WTC11 (cell line): ENCODE results near the gene DHRSX. TPM values are rescaled to one million over a fixed set of nuclear protein-coding genes. Genes with fewer than 3 reads are reported as not detected.
A peak's percentile ranks its signal among the peaks of the same experiment; 100 is the strongest.

Experiments used
- ATAC-seq: fragments of 200-7000 bp; cut with Tn5 transposase; 2 replicates; pipeline ENCODE4 v1.10.0; 2021; ENCODE audit warnings: mild to moderate bottlenecking, moderate library complexity
- CTCF ChIA-PET: fragments of 300-600 bp; sonication (Branson Sonifier 250); formaldehyde crosslinking; loops from one replicate; lab custom pipeline; 2021; ENCODE audit warnings: antibody characterized with exemption; lab: Charles Lee
- POLR2A ChIA-PET: fragments of 350-600 bp; sonication (Branson Sonifier 250); formaldehyde crosslinking; loops from one replicate; lab custom pipeline; 2021; ENCODE audit warnings: antibody characterized with exemption; lab: Charles Lee
- DNase-seq: peaks from one replicate; pipeline ENCODE4 v3.0.0; 2021; ENCODE audit warnings: low spot score
- H3K27ac Mint-ChIP-seq: 2 replicates; pipeline ENCODE4 v1.8.0; 2021; ENCODE audit warnings: mixed read lengths
- H3K27me3 Mint-ChIP-seq: 2 replicates; pipeline ENCODE4 v1.8.0; 2021; ENCODE audit warnings: low read depth, mild to moderate bottlenecking, moderate library complexity, mixed read lengths
- H3K36me3 Mint-ChIP-seq: 2 replicates; pipeline ENCODE4 v1.8.0; 2021; ENCODE audit warnings: mixed read lengths
- H3K4me1 Mint-ChIP-seq: 2 replicates; pipeline ENCODE4 v1.8.0; 2022; ENCODE audit warnings: mixed read lengths
- H3K4me3 Mint-ChIP-seq: 2 replicates; pipeline ENCODE4 v1.8.0; 2021; ENCODE audit warnings: mild to moderate bottlenecking, moderate library complexity, mixed read lengths
- H3K9me3 Mint-ChIP-seq: 2 replicates; pipeline ENCODE4 v1.8.0; 2021; ENCODE audit warnings: mixed read lengths
- CBFB ChIP-seq: sonication (generic); formaldehyde crosslinking; IDR thresholded peaks from 2 replicates; pipeline ENCODE4 v1.8.1; 2022; ENCODE audit warnings: mild to moderate bottlenecking, low read depth, missing genetic modification reagents
- ELF4 ChIP-seq: sonication (generic); formaldehyde crosslinking; IDR thresholded peaks from 2 replicates; pipeline ENCODE4 v1.8.1; 2022; ENCODE audit warnings: low read depth, mild to moderate bottlenecking, moderate library complexity, missing genetic modification reagents
- FOXP1 ChIP-seq: sonication (generic); formaldehyde crosslinking; IDR thresholded peaks from 2 replicates; pipeline ENCODE4 v1.8.0; 2022; ENCODE audit warnings: missing genetic modification reagents, mild to moderate bottlenecking, moderate library complexity, borderline replicate concordance
- GRHL2 ChIP-seq: fragments of 250-450 bp; sonication (Bioruptor Pico); IDR thresholded peaks from 2 replicates; pipeline ENCODE4 v1.8.0; 2022; ENCODE audit warnings: mild to moderate bottlenecking, moderate library complexity; ENCODE audit not compliant: insufficient replicate concordance, severe bottlenecking
- GTF2I ChIP-seq: fragments of 250-450 bp; sonication (Bioruptor Pico); conservative IDR thresholded peaks from 2 replicates; pipeline ENCODE4 v1.4.0; 2021; ENCODE audit warnings: mild to moderate bottlenecking
- NFE2L1 ChIP-seq: sonication (generic); formaldehyde crosslinking; IDR thresholded peaks from 2 replicates; pipeline ENCODE4 v1.8.1; 2023; ENCODE audit warnings: missing genetic modification reagents
- NFYB ChIP-seq: sonication (generic); formaldehyde crosslinking; conservative IDR thresholded peaks from 2 replicates; pipeline ENCODE4 v1.8.0; 2022; ENCODE audit warnings: low read depth, missing genetic modification reagents
- RORB ChIP-seq: fragments of 250-450 bp; sonication (Bioruptor Pico); IDR thresholded peaks from 2 replicates; pipeline ENCODE4 v1.9.0; 2021; ENCODE audit warnings: mild to moderate bottlenecking
- SMAD3 ChIP-seq: sonication (generic); formaldehyde crosslinking; IDR thresholded peaks from 2 replicates; pipeline ENCODE4 v1.8.0; 2022; ENCODE audit warnings: missing genetic modification reagents, mild to moderate bottlenecking, borderline replicate concordance
- ZNF138 ChIP-seq: sonication (generic); formaldehyde crosslinking; conservative IDR thresholded peaks from 2 replicates; pipeline ENCODE4 v1.8.1; 2022; ENCODE audit warnings: mild to moderate bottlenecking, moderate library complexity, missing genetic modification reagents
- ZNF219 ChIP-seq: sonication (generic); formaldehyde crosslinking; IDR thresholded peaks from 2 replicates; pipeline ENCODE4 v1.8.0; 2023; ENCODE audit warnings: missing genetic modification reagents, mild to moderate bottlenecking, borderline replicate concordance
- ZNF396 ChIP-seq: fragments of 250-450 bp; sonication (Bioruptor Pico); IDR thresholded peaks from 2 replicates; pipeline ENCODE4 v1.8.0; 2021; ENCODE audit warnings: mild to moderate bottlenecking, moderate library complexity, borderline replicate concordance
- ZNF671 ChIP-seq: fragments of 250-450 bp; sonication (Bioruptor Pico); IDR thresholded peaks from 2 replicates; pipeline ENCODE4 v1.8.0; 2021; ENCODE audit warnings: mild to moderate bottlenecking
- total RNA-seq: library from RNA; stranded (reverse); gene quantifications from 3 replicates; pipeline ENCODE4 v1.2.3, GENCODE V29; 2021
- TF ChIP-seq, protein P1 (sequence below): fragments of 250-450 bp; sonication (Bioruptor Pico); conservative IDR thresholded peaks from 2 replicates; pipeline ENCODE4 v1.9.0; 2021; ENCODE audit warnings: mild to moderate bottlenecking
- TF ChIP-seq, protein P2 (sequence below): sonication (generic); formaldehyde crosslinking; IDR thresholded peaks from 2 replicates; pipeline ENCODE4 v1.8.0; 2022; ENCODE audit warnings: mild to moderate bottlenecking, missing genetic modification reagents
- TF ChIP-seq, protein P3 (sequence below): sonication (generic); formaldehyde crosslinking; IDR thresholded peaks from 2 replicates; pipeline ENCODE4 v1.8.0; 2022; ENCODE audit warnings: missing genetic modification reagents
- TF ChIP-seq, protein P4 (sequence below): sonication (generic); formaldehyde crosslinking; IDR thresholded peaks from 2 replicates; pipeline ENCODE4 v1.8.0; 2022; ENCODE audit warnings: mild to moderate bottlenecking, missing genetic modification reagents
- TF ChIP-seq, protein P5 (sequence below): sonication (generic); formaldehyde crosslinking; IDR thresholded peaks from 2 replicates; pipeline ENCODE4 v1.8.1; 2023; ENCODE audit warnings: mild to moderate bottlenecking, missing genetic modification reagents

DHRSX gene
- total RNA-seq, 1 experiment from 2014 or later: 28.2 TPM

DNA sequence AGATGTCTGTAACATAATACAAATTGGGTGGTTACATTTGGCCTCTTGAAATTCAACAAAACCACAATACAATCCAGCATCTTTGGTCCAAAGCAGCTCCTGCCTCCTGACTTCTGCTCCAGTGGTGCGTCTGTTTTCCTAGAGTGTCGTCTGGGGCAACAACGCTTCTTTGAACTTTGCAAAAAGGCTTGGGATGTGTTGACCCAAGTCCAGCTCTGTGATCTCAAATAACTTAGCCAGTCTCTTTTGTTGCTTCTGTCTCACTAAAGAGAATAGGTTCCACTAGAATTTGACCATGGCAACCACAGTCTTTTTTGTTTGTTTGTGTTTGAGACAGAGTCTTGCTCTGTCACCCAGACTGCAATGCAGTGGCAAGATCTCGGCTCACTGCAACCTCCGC lies 324.0 kb downstream of the DHRSX start (continued):
- TF ChIP-seq, protein P1, sequence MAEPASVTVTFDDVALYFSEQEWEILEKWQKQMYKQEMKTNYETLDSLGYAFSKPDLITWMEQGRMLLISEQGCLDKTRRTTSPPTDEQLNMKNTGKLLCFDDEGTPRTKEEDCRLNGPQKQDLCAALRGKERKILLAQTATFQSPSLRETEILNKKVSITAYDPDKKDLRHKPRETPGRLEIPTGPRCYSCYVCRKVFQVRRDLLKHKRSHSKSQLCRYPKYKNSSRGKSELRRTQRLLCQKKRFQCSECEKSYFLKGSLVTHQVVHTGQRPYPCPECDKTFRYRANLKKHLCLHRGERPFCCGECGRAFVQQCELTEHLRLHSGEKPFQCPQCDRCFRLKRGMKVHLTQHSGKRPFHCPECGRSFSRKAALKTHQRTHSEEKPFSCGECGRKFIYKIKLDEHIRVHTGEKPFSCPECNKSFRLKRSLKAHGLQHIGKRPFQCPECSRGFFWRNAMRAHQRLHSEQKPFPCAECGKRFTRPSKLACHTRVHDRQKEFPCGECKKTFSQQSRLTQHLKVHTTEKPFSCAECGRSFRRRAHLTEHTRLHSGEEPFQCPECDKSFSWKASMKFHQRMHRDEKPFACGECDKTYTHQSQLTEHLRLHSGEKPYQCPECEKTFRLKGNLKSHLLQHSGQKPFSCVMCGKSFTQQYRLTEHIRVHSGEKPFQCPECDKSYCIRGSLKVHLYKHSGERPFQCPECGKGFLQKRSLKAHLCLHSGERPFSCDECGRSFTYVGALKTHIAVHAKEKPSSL (CRISPR knock-in tag): no peak
- no peak for TF ChIP-seq CBFB
- no peak for TF ChIP-seq ELF4
- TF ChIP-seq GRHL2 (CRISPR knock-in tag): no peak
- TF ChIP-seq ZNF138 (CRISPR knock-in tag): no peak
- no peak for TF ChIP-seq ZNF671 (CRISPR knock-in tag)

DNA sequence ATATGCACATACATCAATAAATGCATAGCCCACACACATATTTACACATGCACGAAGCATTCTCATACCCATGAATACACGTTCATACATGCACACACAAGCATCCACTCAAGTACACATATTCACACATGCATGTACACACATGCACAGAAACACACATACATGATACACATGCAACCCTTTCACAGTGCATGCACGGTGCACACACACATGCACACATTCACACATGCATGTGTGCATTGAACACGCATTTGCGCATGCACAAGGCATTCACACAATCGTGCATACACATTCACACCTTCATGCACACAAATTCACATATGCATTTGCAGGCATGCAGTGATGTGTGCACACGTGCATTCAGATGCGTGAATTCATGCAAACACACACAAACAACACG lies 324.5 kb downstream of the DHRSX start:
- ChIA-PET POLR2A (no interaction called here), CTCF (no interaction called here)
- H3K9me3 Mint-ChIP-seq: peaks cover 8% of the 10 kb centered on the region

DNA sequence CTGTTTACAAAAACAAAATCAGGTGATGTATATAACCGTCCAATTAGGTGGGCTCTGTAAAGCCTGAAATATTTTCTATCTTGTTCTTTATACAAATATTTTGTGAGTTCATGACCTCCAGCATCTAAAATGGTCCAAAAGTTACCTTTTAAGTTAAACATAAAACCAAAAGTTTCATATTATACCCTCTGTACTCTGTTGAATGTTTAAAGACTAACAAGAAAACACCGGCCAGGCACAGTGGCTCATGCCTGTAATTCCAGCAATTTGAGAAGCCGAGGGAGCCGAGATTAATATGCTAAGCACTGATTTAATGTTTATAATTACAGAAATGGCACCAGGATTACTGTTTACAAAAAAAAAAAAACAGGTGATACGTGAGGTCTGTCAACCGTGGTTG lies 328.4 kb downstream of the DHRSX start:
- H3K27me3 Mint-ChIP-seq: no peaks in the 10 kb centered on the region
- no peaks in the 10 kb centered on the region; the same call in 1 of the 2 replicates for H3K4me1 Mint-ChIP-seq
- ATAC-seq (no peak), DNase-seq (no peak)
- H3K9me3 Mint-ChIP-seq: peaks cover 22% of the 10 kb centered on the region
- POLR2A ChIA-PET: no interaction called here
- no peak overlapping the region for H3K27ac Mint-ChIP-seq
- CTCF ChIA-PET: no interaction called here
- H3K4me3 Mint-ChIP-seq: no peak overlapping the region
- H3K36me3 Mint-ChIP-seq: peaks cover 16% of the 10 kb centered on the region
- TF ChIP-seq NFYB (CRISPR knock-in tag) (no peak), SMAD3 (CRISPR knock-in tag) (no peak), FOXP1 (CRISPR knock-in tag) (no peak), ZNF219 (no peak)
- TF ChIP-seq, protein P2, sequence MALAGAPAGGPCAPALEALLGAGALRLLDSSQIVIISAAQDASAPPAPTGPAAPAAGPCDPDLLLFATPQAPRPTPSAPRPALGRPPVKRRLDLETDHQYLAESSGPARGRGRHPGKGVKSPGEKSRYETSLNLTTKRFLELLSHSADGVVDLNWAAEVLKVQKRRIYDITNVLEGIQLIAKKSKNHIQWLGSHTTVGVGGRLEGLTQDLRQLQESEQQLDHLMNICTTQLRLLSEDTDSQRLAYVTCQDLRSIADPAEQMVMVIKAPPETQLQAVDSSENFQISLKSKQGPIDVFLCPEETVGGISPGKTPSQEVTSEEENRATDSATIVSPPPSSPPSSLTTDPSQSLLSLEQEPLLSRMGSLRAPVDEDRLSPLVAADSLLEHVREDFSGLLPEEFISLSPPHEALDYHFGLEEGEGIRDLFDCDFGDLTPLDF (CRISPR knock-in tag): no peak
- TF ChIP-seq, protein P3, sequence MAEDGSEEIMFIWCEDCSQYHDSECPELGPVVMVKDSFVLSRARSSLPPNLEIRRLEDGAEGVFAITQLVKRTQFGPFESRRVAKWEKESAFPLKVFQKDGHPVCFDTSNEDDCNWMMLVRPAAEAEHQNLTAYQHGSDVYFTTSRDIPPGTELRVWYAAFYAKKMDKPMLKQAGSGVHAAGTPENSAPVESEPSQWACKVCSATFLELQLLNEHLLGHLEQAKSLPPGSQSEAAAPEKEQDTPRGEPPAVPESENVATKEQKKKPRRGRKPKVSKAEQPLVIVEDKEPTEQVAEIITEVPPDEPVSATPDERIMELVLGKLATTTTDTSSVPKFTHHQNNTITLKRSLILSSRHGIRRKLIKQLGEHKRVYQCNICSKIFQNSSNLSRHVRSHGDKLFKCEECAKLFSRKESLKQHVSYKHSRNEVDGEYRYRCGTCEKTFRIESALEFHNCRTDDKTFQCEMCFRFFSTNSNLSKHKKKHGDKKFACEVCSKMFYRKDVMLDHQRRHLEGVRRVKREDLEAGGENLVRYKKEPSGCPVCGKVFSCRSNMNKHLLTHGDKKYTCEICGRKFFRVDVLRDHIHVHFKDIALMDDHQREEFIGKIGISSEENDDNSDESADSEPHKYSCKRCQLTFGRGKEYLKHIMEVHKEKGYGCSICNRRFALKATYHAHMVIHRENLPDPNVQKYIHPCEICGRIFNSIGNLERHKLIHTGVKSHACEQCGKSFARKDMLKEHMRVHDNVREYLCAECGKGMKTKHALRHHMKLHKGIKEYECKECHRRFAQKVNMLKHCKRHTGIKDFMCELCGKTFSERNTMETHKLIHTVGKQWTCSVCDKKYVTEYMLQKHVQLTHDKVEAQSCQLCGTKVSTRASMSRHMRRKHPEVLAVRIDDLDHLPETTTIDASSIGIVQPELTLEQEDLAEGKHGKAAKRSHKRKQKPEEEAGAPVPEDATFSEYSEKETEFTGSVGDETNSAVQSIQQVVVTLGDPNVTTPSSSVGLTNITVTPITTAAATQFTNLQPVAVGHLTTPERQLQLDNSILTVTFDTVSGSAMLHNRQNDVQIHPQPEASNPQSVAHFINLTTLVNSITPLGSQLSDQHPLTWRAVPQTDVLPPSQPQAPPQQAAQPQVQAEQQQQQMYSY (CRISPR knock-in tag): no peak
- TF ChIP-seq, protein P4, sequence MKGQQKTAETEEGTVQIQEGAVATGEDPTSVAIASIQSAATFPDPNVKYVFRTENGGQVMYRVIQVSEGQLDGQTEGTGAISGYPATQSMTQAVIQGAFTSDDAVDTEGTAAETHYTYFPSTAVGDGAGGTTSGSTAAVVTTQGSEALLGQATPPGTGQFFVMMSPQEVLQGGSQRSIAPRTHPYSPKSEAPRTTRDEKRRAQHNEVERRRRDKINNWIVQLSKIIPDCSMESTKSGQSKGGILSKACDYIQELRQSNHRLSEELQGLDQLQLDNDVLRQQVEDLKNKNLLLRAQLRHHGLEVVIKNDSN (CRISPR knock-in tag): no peak
- TF ChIP-seq, protein P5, sequence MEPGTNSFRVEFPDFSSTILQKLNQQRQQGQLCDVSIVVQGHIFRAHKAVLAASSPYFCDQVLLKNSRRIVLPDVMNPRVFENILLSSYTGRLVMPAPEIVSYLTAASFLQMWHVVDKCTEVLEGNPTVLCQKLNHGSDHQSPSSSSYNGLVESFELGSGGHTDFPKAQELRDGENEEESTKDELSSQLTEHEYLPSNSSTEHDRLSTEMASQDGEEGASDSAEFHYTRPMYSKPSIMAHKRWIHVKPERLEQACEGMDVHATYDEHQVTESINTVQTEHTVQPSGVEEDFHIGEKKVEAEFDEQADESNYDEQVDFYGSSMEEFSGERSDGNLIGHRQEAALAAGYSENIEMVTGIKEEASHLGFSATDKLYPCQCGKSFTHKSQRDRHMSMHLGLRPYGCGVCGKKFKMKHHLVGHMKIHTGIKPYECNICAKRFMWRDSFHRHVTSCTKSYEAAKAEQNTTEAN (CRISPR knock-in tag): no peak

More for the DNA sequence above, 324.5 kb downstream of the DHRSX start:
- DNase-seq: no peak
- Mint-ChIP-seq H3K4me3 (no peak overlapping the region), H3K27me3 (no peaks in the 10 kb centered on the region), H3K4me1 (no peaks in the 10 kb centered on the region; the same call in 1 of the 2 replicates), H3K36me3 (peaks cover 5% of the 10 kb centered on the region; the same call in 1 of the 2 replicates), H3K27ac (peak overlapping the region; percentile 47; the same call in 1 of the 2 replicates)
- no peak for ATAC-seq
- TF ChIP-seq RORB (CRISPR knock-in tag) (no peak), GTF2I (CRISPR knock-in tag) (no peak), NFE2L1 (no peak), ZNF396 (no peak)
- TF ChIP-seq, protein P1 (CRISPR knock-in tag): no peak
- TF ChIP-seq, protein P2 (CRISPR knock-in tag): no peak
